ENCODE results near the gene PDE9A. TPM values are rescaled to one million over a fixed set of nuclear protein-coding genes. Genes with fewer than 3 reads are reported as not detected.

The PDE9A gene
- total RNA-seq, 4 donors from 2014 or later, result 10.6 to 83.2 (median 28.5) TPM

GRCh38 chr21:42747276-42747701 lies 93.9 kb downstream of the PDE9A start:
- WGBS, 2 donors (ENCODE audit: low coverage in 1 of 2), result 37% methylated on average over 2 of the region's 10 CpGs; no CpG with 5 or more reads in 1 of the 2 donors
- ATAC-seq, result no peak
- Histone ChIP-seq H3K9me3 (no peaks in the 10 kb centered on the region), H3K27ac (peak overlapping the region; percentile 44 to 93 (median 86)), H3K36me3 (peaks cover 0 to 27% of the 10 kb centered on the region in 2 donors), H3K27me3 (no peaks in the 10 kb centered on the region), H3K4me1 (peaks cover 0 to 69% (median 18%) of the 10 kb centered on the region in 3 donors), H3K4me3 (no peak overlapping the region)
- TF ChIP-seq POLR2AphosphoS5 (IDR thresholded peaks at IDR 0.05) (no peak), POLR2A (IDR thresholded peaks at IDR 0.05) (no peak), EP300 (IDR thresholded peaks at IDR 0.05) (no peak), CTCF (IDR thresholded peaks at IDR 0.05) (no peak)

- peaks cover 0 to 65% (median 18%) of the 10 kb centered on the region in 3 donors for H3K4me1 ChIP-seq
- H3K9me3 ChIP-seq, result no peaks in the 10 kb centered on the region
- peaks cover 0 to 32% of the 10 kb centered on the region in 2 donors for H3K36me3 ChIP-seq
- no peak overlapping the region for H3K4me3 ChIP-seq
- H3K27ac ChIP-seq, result peak overlapping the region; percentile 44 to 93 (median 86)
- peak; percentile 74 for TF ChIP-seq POLR2AphosphoS5 (IDR thresholded peaks at IDR 0.05)
- TF ChIP-seq POLR2A (IDR thresholded peaks at IDR 0.05), result no peak
- H3K27me3 ChIP-seq, result no peaks in the 10 kb centered on the region
- WGBS, 2 donors (ENCODE audit: low coverage in 1 of 2), result 36 to 61% methylated on average over 6 to 13 of the region's 15 CpGs
- no peak for ATAC-seq
Observed at GRCh38 chr21:42747746-42748351, 94.4 kb downstream of the PDE9A start.

GRCh38 chr21:42748620-42749176 lies 95.3 kb downstream of the PDE9A start:
- no peaks in the 10 kb centered on the region for H3K9me3 ChIP-seq
- H3K27me3 ChIP-seq, result no peaks in the 10 kb centered on the region
- H3K4me1 ChIP-seq, result peaks cover 0 to 65% (median 18%) of the 10 kb centered on the region in 3 donors
- TF ChIP-seq POLR2AphosphoS5 (IDR thresholded peaks at IDR 0.05), result peak; percentile 84
- TF ChIP-seq EP300 (IDR thresholded peaks at IDR 0.05), result no peak
- TF ChIP-seq POLR2A (IDR thresholded peaks at IDR 0.05), result no peak
- no peak for TF ChIP-seq CTCF (IDR thresholded peaks at IDR 0.05)
- H3K27ac ChIP-seq, result peak overlapping the region; percentile 44 to 93 (median 86)
- ATAC-seq, result peak; percentile 66
- WGBS, 2 donors (ENCODE audit: low coverage in 1 of 2), result 56 to 58% methylated on average over 9 to 13 of the region's 13 CpGs
- H3K36me3 ChIP-seq, result peaks cover 0 to 39% of the 10 kb centered on the region in 2 donors
- H3K4me3 ChIP-seq, result no peak overlapping the region

GRCh38 chr21:42750737-42751530 lies 97.5 kb downstream of the PDE9A start:
- 58 to 60% methylated on average over 13 to 14 of the region's 23 CpGs for WGBS, 2 donors (ENCODE audit: low coverage in 1 of 2)
- Histone ChIP-seq H3K27ac (peak overlapping the region; percentile 41 to 93 (median 82)), H3K4me1 (peaks cover 0 to 56% (median 18%) of the 10 kb centered on the region in 3 donors), H3K36me3 (peaks cover 0 to 42% of the 10 kb centered on the region in 2 donors), H3K9me3 (no peaks in the 10 kb centered on the region), H3K4me3 (no peak overlapping the region), H3K27me3 (no peaks in the 10 kb centered on the region)
- peak; percentile 62 for ATAC-seq
- no peak for TF ChIP-seq CTCF (IDR thresholded peaks at IDR 0.05)
- TF ChIP-seq POLR2AphosphoS5 (IDR thresholded peaks at IDR 0.05), result peak; percentile 54

- TF ChIP-seq POLR2AphosphoS5 (IDR thresholded peaks at IDR 0.05) (no peak), POLR2A (IDR thresholded peaks at IDR 0.05) (no peak), CTCF (IDR thresholded peaks at IDR 0.05) (no peak)
- peaks cover 0 to 48% of the 10 kb centered on the region in 2 donors for H3K36me3 ChIP-seq
- H3K4me1 ChIP-seq, result peaks cover 0 to 50% (median 18%) of the 10 kb centered on the region in 3 donors
- no peaks in the 10 kb centered on the region for H3K27me3 ChIP-seq
- H3K9me3 ChIP-seq, result no peaks in the 10 kb centered on the region
- no peak for ATAC-seq
- peak overlapping the region in 3 of 4 donors; percentile 80 to 93 (median 85) for H3K27ac ChIP-seq
- no peak overlapping the region for H3K4me3 ChIP-seq
- WGBS, 2 donors (ENCODE audit: low coverage in 1 of 2), result 100% methylated on average over 1 of the region's 9 CpGs; no CpG with 5 or more reads in 1 of the 2 donors
Observed at GRCh38 chr21:42751866-42752265, 98.4 kb downstream of the PDE9A start.
